Testis (tissue), 2 donors: ENCODE measurements around the gene LRP1.
A peak's percentile ranks its signal among the peaks of the same experiment; 100 is the strongest.

Experiments used
- POLR2A ChIP-seq: fragments of 450-650 bp; IDR thresholded peaks from one replicate; pipeline ENCODE4 v1.6.1; 2017; ENCODE audit warnings: antibody characterized with exemption, mild to moderate bottlenecking, moderate library complexity
- TF ChIP-seq, protein P1 (sequence below), 3 experiments: fragments of 450-650 bp in 2 of 3; fragments of 200-600 bp in 1 of 3; sonication (generic) in 1 of 3; IDR thresholded peaks; one replicate each; pipeline ENCODE4 v1.5.1; 2016 to 2019; ENCODE audit warnings: antibody characterized with exemption in 3 of 3, mild to moderate bottlenecking in 2 of 3, moderate library complexity in 1 of 3

DNA sequence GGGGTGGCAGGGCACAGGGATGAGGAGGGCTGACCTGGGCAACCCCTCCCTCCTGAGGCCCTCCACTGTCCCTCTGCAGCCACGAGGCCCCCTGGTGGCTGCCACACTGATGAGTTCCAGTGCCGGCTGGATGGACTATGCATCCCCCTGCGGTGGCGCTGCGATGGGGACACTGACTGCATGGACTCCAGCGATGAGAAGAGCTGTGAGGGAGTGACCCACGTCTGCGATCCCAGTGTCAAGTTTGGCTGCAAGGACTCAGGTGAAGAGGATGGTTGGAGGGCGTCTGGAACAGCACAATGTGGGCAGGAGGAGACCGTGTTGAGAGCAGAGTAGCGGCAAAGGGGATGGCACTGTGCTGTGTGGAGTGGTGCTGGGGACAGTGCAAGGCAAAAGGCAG, 44.8 kb downstream of the LRP1 start:
- TF ChIP-seq, protein P1, sequence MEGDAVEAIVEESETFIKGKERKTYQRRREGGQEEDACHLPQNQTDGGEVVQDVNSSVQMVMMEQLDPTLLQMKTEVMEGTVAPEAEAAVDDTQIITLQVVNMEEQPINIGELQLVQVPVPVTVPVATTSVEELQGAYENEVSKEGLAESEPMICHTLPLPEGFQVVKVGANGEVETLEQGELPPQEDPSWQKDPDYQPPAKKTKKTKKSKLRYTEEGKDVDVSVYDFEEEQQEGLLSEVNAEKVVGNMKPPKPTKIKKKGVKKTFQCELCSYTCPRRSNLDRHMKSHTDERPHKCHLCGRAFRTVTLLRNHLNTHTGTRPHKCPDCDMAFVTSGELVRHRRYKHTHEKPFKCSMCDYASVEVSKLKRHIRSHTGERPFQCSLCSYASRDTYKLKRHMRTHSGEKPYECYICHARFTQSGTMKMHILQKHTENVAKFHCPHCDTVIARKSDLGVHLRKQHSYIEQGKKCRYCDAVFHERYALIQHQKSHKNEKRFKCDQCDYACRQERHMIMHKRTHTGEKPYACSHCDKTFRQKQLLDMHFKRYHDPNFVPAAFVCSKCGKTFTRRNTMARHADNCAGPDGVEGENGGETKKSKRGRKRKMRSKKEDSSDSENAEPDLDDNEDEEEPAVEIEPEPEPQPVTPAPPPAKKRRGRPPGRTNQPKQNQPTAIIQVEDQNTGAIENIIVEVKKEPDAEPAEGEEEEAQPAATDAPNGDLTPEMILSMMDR (IDR thresholded peaks at IDR 0.05), result peak; percentile 53 to 73 (median 59)
- no peak for TF ChIP-seq POLR2A
